Stimulated activated effector memory CD8-positive, alpha-beta T cell treated with anti-CD3 and anti-CD28 coated beads, Interleukin-12 subunit alpha, Interleukin-12 subunit beta, amount 100 ng/mL, for 72 hours (primary cell): ENCODE measurements around the gene HNRNPUL1.

ENCODE experiments used
- ATAC-seq: fragments of 150-1000 bp; cut with Tn5 transposase; 2 replicates; pipeline ENCODE4 v1.10.0; 2021
- DNase-seq, 2 donors: peaks; one replicate each; pipeline ENCODE4 v3.0.0; 2021 to 2022; ENCODE audit warnings: low spot score in 2 of 2
- H3K27ac Mint-ChIP-seq: one replicate; pipeline ENCODE4 v1.8.0; 2022; ENCODE audit warnings: mild to moderate bottlenecking, mixed read lengths
- H3K36me3 Mint-ChIP-seq: one replicate; pipeline ENCODE4 v1.8.0; 2022; ENCODE audit warnings: mild to moderate bottlenecking, mixed read lengths
- H3K4me1 Mint-ChIP-seq: one replicate; pipeline ENCODE4 v1.8.0; 2022; ENCODE audit warnings: mixed read lengths
- H3K4me3 Mint-ChIP-seq: one replicate; pipeline ENCODE4 v1.8.0; 2022; ENCODE audit warnings: mild to moderate bottlenecking, mixed read lengths
- H3K9me3 Mint-ChIP-seq: one replicate; pipeline ENCODE4 v1.8.0; 2022; ENCODE audit warnings: mixed read lengths

The HNRNPUL1 gene

DNA sequence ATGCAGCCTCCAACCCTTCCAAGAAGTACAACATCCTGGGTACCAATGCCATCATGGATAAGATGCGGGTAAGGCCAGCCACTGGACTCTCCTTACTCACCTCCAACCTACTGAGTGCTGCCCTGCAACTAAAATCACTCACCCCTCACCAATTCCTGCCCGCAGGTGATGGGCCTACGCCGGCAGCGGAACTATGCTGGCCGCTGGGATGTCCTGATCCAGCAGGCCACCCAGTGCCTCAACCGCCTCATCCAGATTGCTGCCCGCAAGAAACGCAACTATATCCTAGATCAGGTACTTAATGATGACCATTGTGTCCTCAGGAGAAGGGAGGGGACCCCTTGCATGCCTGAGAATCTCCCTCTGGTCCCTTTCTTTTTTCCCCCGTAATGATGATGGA lies 30.2 kb downstream of the HNRNPUL1 start:
- Mint-ChIP-seq H3K4me3 (no peak overlapping the region), H3K9me3 (no peaks in the 10 kb centered on the region), H3K4me1 (peaks cover 52% of the 10 kb centered on the region), H3K27ac (peak overlapping the region; percentile 99), H3K36me3 (peaks cover 100% of the 10 kb centered on the region)
- DNase-seq (no peak), ATAC-seq (no peak)

DNA sequence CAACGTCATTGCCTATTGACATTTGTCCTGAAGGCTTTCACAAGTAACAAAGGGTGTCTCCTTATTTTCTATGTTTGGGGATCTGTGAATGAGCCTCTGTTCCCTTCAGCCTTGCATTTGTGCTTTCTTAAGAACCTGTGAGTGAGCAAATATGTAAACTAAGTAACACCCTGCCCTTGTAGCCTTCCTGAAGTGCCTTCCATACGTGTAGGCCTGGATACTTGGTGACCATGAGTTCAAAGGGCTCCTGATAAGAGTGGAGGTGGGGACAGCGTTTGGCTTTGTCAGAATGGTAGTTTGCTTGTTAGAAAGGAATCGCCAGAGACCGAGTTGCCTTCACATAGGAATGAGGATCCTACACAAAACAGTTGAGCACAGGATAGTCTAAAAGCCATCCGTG lies 31.3 kb downstream of the HNRNPUL1 start:
- H3K4me1 Mint-ChIP-seq: peaks cover 63% of the 10 kb centered on the region
- DNase-seq (no peak), ATAC-seq (no peak)
- H3K9me3 Mint-ChIP-seq: no peaks in the 10 kb centered on the region
- H3K36me3 Mint-ChIP-seq: peaks cover 100% of the 10 kb centered on the region
- H3K27ac Mint-ChIP-seq: peak overlapping the region; percentile 99
- no peak overlapping the region for H3K4me3 Mint-ChIP-seq

DNA sequence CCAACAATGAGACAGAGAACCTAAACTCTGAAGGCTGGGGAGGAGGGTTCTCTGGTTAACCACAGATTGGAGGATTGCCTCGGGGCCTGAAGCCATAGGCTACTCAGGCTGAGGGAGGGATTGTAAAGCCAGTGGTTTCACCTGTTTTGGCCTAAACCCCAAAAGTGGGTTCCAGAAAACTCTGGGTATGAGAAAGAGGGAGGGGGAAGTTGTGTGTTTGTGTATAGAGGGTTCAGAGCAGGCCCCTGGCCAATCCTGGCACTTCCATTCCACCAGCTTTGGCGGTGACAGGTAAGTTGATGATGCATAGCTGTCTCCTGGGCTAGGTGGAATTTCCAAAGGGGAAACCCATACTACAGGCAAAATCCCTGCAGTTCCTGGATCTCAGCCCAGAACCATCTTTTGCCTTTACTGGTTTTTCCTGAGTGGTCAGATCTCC lies 32.3 kb downstream of the HNRNPUL1 start:
- Mint-ChIP-seq H3K9me3 (no peaks in the 10 kb centered on the region), H3K4me1 (peaks cover 71% of the 10 kb centered on the region), H3K27ac (peak overlapping the region; percentile 99), H3K4me3 (peak overlapping the region; percentile 52), H3K36me3 (peaks cover 100% of the 10 kb centered on the region)
- ATAC-seq (no peak), DNase-seq (no peak)

DNA sequence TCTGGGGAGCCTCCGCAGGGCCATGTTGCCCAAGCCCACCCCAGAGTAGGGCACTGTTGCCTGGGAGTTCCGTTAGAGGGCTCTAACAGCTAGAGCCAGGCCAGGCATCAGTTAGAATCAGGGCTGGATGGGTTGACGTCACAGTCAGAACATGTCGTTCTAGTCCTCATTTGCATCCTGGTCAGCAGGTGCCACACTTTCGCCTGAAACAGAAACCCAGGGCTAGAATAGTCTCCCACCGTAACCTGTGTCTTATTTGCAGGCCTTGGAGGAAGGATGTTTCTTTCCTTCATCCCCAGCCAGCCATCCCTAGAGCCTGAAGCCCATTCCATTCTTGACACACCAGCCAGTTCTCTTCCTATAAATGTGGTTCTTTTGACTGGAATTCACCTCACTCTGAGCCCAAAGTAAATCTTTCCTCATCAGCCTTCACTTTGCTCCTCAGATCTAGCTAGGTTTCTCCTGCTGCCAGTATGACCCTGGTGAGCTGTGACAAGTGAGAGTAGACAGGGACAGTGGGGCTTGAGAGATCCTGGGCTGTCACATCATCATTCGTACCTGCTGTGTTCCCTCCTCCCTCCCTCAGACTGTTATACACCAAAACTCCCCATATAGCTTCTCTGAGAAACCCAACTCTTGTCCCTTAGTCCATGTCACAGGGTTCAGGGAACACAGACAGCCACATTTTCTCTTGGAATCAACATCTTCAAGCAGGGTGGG lies 33.6 kb downstream of the HNRNPUL1 start:
- H3K4me3 Mint-ChIP-seq: peak overlapping the region; percentile 52
- peak; percentile 66 for ATAC-seq
- no peaks in the 10 kb centered on the region for H3K9me3 Mint-ChIP-seq
- peaks cover 85% of the 10 kb centered on the region for H3K4me1 Mint-ChIP-seq
- DNase-seq: no peak
- peaks cover 100% of the 10 kb centered on the region for H3K36me3 Mint-ChIP-seq
- peak overlapping the region; percentile 99 for H3K27ac Mint-ChIP-seq

DNA sequence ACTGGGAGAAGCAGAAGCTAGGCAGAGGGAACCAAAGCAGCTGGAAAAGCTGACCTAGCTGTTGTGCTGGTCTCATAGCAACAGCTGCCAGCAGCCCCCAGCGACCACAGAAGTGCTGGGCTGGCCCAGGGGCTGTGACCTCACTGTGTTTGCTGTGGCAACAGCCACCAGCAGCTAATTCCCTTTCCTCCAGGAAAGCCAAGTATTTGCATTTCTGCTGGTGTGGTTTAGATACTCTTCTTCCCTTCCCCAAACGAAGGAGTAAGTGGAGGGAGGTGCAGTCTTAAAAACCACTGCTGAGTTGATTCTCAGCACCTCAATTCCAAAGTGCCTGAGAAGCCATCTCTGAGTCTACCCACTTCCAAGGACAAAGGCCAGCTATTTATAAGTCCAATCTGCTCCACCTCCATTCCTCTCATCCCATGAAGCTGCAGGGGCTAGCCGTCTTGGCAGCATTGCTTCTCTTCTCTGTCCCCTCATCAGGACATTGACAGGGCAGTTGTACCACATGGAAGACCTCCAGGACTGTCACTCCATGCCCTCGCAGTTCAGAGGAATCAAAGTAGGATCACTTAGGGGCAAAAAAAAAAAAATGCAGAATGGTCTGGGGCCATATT lies 34.3 kb downstream of the HNRNPUL1 start:
- H3K9me3 Mint-ChIP-seq: no peaks in the 10 kb centered on the region
- no peak for DNase-seq
- ATAC-seq: no peak
- H3K36me3 Mint-ChIP-seq: peaks cover 100% of the 10 kb centered on the region
- peak overlapping the region; percentile 99 for H3K27ac Mint-ChIP-seq
- peak overlapping the region; percentile 52 for H3K4me3 Mint-ChIP-seq
- peaks cover 91% of the 10 kb centered on the region for H3K4me1 Mint-ChIP-seq

DNA sequence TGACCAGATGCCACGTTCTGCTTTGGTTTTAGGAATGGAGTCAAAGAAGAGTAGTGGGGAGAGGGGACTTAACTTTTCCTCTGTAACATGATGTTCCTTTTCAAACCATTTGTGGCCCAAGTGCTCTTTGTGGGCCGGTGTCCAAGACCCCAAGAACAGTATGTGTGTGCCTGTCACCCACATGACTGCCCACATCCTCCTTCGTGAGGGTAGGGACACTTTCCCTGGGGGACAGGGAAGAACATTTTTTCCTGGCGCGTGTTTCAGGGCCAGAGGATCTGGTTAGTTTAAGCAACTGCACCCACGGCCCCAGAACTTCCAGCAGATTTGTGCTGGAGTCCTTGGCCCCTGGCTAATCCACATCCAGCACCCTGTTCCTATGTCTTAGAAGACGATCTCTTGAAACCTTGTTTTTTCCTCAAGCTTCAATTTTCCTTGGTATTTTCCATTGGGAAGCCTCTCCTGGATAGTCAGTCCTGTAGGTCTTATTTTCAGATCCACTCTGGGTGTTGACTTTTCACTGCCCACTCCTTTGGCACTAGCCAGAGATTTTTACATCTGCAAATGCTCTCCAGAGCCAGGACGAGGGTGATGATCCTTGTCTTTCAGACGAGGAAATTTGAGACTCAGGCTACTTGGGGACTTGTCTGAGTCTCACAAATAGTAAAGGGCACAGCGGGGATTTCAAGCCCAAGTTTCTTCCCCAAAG lies 35.0 kb downstream of the HNRNPUL1 start:
- H3K27ac Mint-ChIP-seq: peak overlapping the region; percentile 99
- no peak overlapping the region for H3K4me3 Mint-ChIP-seq
- H3K4me1 Mint-ChIP-seq: peaks cover 96% of the 10 kb centered on the region
- DNase-seq: no peak
- peaks cover 100% of the 10 kb centered on the region for H3K36me3 Mint-ChIP-seq
- no peak for ATAC-seq
- H3K9me3 Mint-ChIP-seq: no peaks in the 10 kb centered on the region

DNA sequence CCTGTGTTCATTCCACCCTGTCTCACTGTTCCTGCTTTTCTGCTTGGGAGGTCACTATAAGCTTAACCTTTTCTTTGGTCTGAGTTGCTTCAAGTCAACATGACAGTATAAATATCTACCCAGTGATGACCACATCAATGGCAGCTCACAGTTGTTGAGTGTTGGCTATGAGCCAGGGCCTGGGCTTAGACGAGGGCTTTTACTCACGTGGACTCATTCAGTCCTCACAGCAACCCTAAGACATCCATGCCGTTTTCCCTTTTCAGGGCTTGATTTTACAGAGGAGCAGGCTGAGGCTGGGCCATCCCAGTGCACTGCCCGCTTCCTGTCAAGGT lies 35.5 kb downstream of the HNRNPUL1 start:
- Mint-ChIP-seq H3K4me3 (no peak overlapping the region), H3K36me3 (peaks cover 100% of the 10 kb centered on the region)

DNA sequence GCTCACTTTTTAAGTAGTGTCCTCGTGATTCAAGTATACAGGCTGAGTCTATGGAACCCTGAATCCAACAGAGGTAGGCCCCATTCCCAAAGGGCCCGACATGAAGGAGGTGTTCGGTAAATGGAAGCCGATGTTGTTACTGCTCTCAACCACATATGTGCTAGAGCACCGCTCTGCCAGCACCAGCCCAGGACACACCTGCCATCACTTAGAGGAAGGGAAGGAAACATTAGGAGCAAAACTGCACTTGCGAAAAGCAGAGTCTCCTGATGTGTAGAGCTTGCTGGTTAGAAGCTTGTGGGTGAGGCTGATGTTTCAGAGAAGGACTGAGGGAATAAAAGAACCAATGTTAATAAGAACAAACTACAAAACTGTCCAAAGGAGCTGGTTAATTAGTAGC lies 36.4 kb downstream of the HNRNPUL1 start:
- ATAC-seq (no peak), DNase-seq (no peak)
- Mint-ChIP-seq H3K4me1 (peaks cover 99% of the 10 kb centered on the region), H3K9me3 (no peaks in the 10 kb centered on the region), H3K27ac (peak overlapping the region; percentile 99), H3K4me3 (no peak overlapping the region), H3K36me3 (peaks cover 100% of the 10 kb centered on the region)

More for the DNA sequence above, 35.5 kb downstream of the HNRNPUL1 start:
- ATAC-seq: no peak
- no peak for DNase-seq
- Mint-ChIP-seq H3K27ac (peak overlapping the region; percentile 99), H3K9me3 (no peaks in the 10 kb centered on the region), H3K4me1 (peaks cover 96% of the 10 kb centered on the region)

DNA sequence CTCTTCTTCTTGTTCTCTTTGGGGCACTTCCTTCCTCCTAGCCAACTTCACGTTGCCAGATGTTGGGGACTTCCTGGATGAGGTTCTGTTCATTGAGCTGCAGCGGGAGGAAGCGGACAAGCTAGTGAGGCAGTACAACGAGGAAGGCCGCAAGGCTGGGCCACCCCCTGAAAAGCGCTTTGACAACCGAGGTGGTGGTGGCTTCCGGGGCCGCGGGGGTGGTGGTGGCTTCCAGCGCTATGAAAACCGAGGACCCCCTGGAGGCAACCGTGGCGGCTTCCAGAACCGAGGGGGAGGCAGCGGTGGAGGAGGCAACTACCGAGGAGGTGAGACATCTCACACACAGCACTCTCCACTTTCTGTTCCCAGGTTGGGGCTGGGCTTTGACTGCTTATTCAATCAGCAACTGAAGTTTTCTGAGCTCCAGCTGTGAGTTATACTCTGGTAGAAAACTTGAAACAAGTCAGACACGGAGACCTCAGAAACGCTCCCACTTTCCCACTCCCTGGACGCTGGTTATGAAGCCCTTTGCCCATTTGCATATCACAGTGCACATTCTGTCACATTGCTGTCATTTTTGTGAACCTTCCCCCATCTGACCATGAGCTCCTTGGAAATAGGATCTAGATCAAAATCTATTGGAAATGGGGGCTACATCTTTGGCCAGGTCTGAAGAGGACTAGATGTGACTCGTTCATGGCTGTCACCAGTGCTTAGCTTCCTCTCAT lies 38.6 kb downstream of the HNRNPUL1 start:
- H3K36me3 Mint-ChIP-seq: peaks cover 100% of the 10 kb centered on the region
- ATAC-seq: peak; percentile 90
- peaks cover 99% of the 10 kb centered on the region for H3K4me1 Mint-ChIP-seq
- peak overlapping the region; percentile 99 for H3K27ac Mint-ChIP-seq
- H3K4me3 Mint-ChIP-seq: peak overlapping the region; percentile 67
- H3K9me3 Mint-ChIP-seq: no peaks in the 10 kb centered on the region
- DNase-seq: peak; percentile 68 to 91

DNA sequence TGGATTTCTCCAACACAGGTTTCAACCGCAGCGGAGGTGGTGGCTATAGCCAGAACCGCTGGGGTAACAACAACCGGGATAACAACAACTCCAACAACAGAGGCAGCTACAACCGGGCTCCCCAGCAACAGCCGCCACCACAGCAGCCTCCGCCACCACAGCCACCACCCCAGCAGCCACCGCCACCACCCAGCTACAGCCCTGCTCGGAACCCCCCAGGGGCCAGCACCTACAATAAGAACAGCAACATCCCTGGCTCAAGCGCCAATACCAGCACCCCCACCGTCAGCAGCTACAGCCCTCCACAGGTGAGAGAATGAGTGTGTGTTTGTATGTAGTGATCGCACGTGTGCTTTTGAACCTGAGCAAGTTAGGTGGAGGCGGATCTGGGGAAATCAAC lies 39.8 kb downstream of the HNRNPUL1 start:
- ATAC-seq (no peak), DNase-seq (no peak)
- Mint-ChIP-seq H3K4me3 (peak overlapping the region; percentile 67), H3K4me1 (peaks cover 99% of the 10 kb centered on the region), H3K27ac (peak overlapping the region; percentile 99), H3K9me3 (no peaks in the 10 kb centered on the region), H3K36me3 (peaks cover 100% of the 10 kb centered on the region)

DNA sequence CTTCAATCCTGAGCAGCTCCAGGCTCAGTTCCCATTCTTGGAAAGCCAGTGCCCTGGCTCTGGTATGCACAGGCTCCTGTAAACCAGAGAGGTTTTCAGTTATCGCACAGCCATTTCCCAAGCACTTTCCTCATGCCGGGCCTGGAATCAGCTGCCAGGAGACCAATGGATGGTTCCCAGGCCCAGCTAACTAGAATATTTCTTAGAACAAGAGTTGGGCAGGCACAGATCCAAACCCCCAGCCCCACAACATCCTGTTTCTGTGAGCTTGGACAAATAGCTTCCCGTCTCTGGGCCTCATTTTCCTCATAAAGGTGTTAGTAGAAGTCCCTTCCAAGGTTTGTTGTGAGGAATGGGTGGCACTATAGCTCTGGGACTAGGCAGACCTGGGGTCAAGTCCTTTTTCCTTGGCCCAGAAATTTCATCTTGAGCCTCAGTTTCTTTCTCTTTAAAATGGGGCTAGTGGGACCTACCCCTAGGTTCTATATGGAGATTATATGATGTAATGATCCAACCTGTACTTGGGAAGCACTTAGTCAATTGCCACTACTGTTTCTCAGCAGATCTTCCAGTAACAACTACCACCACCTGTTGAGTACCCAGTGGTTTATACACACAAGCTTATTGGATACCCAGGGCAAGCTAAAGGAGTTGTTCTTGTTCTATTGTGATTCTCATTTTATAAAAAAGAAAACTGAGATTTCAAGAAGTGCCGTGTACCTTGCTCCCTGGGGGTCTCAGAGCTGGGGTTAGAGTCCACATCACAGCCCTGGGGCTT lies 40.7 kb downstream of the HNRNPUL1 start:
- peak overlapping the region; percentile 99 for H3K27ac Mint-ChIP-seq
- no peak for DNase-seq
- H3K36me3 Mint-ChIP-seq: peaks cover 100% of the 10 kb centered on the region
- ATAC-seq: no peak
- H3K4me1 Mint-ChIP-seq: peaks cover 95% of the 10 kb centered on the region
- peak overlapping the region; percentile 67 for H3K4me3 Mint-ChIP-seq
- H3K9me3 Mint-ChIP-seq: no peaks in the 10 kb centered on the region

DNA sequence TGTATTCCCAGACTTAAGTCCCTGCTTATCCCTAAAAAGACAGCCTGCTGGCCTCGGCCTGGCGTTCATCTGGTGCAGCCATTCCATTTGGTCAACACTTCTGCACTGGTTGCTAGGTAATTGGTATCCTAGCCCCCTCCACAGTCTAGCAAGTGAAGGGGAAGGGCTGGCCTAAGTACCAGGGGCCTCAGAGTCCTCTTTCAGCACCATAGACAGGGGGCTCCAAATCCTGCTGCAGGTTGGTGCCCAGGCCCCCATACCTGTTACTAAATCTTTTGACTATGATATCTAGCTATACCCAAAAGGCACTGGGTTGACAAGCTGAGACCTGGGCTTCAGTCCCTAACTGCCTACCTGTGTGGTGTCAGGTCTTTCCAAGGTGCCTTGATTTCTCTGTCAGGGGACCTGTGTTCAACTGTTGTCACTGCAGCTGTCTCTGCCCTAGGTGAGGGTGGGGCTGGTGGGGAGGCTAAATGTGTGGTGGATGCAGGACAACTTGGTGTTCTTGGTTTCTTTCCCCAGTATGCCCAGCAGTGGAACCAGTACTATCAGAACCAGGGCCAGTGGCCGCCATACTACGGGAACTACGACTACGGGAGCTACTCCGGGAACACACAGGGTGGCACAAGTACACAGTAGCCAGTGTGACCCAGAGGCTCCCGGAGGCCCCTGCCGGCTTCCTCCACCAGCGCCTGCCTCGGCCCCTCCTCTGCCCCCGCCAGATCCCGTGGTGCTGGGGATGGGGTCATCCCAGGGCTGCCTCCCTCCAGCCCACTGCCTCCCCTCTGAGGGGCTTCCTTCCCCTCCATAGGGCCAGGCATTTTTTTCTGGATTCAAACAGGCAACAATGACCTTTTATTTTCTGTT lies 42.0 kb downstream of the HNRNPUL1 start:
- Mint-ChIP-seq H3K9me3 (no peaks in the 10 kb centered on the region), H3K27ac (peak overlapping the region; percentile 99), H3K36me3 (peaks cover 100% of the 10 kb centered on the region), H3K4me1 (peaks cover 96% of the 10 kb centered on the region), H3K4me3 (peak overlapping the region; percentile 88)
- DNase-seq: no peak
- no peak for ATAC-seq

DNA sequence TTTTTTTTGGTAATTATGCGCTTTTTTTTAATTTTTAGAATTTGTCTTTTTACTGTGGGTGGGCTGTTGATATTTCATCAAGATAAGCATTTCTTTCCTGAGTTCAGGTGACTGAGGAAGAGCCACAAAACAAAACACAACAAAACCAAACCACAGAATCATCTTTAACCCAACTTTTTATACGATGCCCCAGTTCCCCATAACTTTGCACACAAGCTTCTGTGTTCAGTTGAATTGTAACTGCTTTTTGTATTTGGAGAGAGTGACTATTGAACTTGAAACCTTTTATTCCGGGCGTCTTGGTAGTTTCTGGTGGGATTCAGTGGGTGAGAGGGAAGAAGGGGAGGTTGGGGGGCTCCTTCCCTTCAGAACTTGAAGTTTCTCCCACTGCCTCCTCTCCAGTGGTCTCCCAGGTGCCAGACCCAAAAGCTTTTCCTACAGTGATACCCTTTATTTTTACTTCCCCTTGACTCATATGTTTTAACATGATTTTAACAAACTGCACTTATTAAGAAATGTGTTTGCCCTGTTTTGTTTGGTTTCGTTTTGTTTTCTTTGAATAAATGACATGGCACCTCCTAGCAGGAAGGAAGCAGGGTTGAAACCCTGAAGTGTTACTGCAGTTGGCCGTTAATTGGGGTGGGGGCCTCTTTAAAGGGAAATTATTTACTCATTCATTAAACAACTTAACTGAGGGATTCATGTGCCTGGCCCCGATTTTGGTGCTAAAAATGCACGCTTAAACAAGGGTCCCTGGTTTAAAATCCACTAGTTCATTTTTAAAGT lies 43.1 kb downstream of the HNRNPUL1 start:
- Mint-ChIP-seq H3K9me3 (no peaks in the 10 kb centered on the region), H3K36me3 (peaks cover 97% of the 10 kb centered on the region), H3K27ac (peak overlapping the region; percentile 99), H3K4me1 (peaks cover 96% of the 10 kb centered on the region), H3K4me3 (peak overlapping the region; percentile 88)
- ATAC-seq (no peak), DNase-seq (no peak)
